Measurements from ENCODE around the gene PITPNM3.

Gene PITPNM3

GRCh38 chr17:6472517-6472916 lies 83.8 kb downstream of the PITPNM3 start:
- Histone ChIP-seq H3K4me1 (ENCODE audit: control insufficient read depth in 1 of 2, insufficient read depth in 1 of 2, low read depth in 1 of 2, low read length in 1 of 2) (no peaks in the 10 kb centered on the region), H3K9me3 (no peaks in the 10 kb centered on the region), H3K27ac (no peak overlapping the region), H3K36me3 (no peaks in the 10 kb centered on the region), H3K4me3 (ENCODE audit: low read depth in 1 of 2, low read length in 1 of 2) (no peak overlapping the region), H3K27me3 (no peaks in the 10 kb centered on the region)
- TF ChIP-seq, protein P1, sequence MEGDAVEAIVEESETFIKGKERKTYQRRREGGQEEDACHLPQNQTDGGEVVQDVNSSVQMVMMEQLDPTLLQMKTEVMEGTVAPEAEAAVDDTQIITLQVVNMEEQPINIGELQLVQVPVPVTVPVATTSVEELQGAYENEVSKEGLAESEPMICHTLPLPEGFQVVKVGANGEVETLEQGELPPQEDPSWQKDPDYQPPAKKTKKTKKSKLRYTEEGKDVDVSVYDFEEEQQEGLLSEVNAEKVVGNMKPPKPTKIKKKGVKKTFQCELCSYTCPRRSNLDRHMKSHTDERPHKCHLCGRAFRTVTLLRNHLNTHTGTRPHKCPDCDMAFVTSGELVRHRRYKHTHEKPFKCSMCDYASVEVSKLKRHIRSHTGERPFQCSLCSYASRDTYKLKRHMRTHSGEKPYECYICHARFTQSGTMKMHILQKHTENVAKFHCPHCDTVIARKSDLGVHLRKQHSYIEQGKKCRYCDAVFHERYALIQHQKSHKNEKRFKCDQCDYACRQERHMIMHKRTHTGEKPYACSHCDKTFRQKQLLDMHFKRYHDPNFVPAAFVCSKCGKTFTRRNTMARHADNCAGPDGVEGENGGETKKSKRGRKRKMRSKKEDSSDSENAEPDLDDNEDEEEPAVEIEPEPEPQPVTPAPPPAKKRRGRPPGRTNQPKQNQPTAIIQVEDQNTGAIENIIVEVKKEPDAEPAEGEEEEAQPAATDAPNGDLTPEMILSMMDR (IDR thresholded peaks at IDR 0.05): no peak

GRCh38 chr17:6471531-6472465 lies 84.6 kb downstream of the PITPNM3 start:
- H3K27me3 ChIP-seq: no peaks in the 10 kb centered on the region
- no peak overlapping the region for H3K4me3 ChIP-seq (ENCODE audit: low read depth in 1 of 2, low read length in 1 of 2)
- TF ChIP-seq, protein P1 (IDR thresholded peaks at IDR 0.05): no peak
- H3K36me3 ChIP-seq: no peaks in the 10 kb centered on the region
- no peak overlapping the region for H3K27ac ChIP-seq
- no peaks in the 10 kb centered on the region for H3K9me3 ChIP-seq
- no peaks in the 10 kb centered on the region for H3K4me1 ChIP-seq (ENCODE audit: control insufficient read depth in 1 of 2, insufficient read depth in 1 of 2, low read depth in 1 of 2, low read length in 1 of 2)

DNA sequence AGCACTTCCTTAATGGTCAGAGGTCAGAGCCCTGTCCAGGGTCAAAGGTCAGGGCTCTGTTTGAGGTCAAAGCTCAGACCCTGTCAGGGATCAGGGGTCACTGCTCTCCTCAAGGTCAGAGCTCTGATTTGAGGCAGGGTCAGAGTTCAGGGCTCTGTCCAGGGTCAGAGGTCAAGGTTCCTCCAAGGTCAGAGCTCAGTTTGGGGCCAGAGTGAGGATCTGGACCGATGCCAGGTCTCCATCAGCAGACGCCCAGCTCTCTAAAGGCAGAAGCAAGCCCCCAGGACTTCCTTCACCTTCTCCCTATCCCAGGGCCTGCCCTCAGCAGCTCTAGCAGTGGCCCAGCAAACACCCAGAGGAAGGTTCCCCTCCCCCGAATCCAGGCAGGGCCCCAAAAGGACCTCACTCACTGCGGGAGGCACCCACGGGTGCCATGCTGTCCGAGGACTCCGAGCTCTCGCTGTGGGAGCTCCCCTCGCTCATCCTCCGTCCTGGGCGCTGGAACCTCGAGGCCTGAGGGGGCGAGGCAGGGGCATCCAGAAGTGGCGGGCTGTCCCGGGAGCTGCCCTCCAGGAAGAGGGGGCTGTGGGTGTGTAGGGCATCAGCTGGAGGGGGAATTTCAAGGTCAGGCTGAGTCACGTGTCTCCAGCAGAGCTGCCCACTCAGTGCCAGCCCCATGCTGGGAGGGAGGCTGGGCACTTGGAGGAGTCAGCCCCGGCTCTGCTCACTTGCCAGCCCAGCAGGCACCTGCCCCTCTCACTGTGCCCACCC lies 85.4 kb downstream of the PITPNM3 start:
- TF ChIP-seq, protein P1 (IDR thresholded peaks at IDR 0.05): no peak
- Histone ChIP-seq H3K27me3 (no peaks in the 10 kb centered on the region), H3K4me3 (ENCODE audit: low read depth in 1 of 2, low read length in 1 of 2) (no peak overlapping the region), H3K9me3 (no peaks in the 10 kb centered on the region), H3K4me1 (ENCODE audit: control insufficient read depth in 1 of 2, insufficient read depth in 1 of 2, low read depth in 1 of 2, low read length in 1 of 2) (no peaks in the 10 kb centered on the region), H3K27ac (no peak overlapping the region), H3K36me3 (no peaks in the 10 kb centered on the region)

DNA sequence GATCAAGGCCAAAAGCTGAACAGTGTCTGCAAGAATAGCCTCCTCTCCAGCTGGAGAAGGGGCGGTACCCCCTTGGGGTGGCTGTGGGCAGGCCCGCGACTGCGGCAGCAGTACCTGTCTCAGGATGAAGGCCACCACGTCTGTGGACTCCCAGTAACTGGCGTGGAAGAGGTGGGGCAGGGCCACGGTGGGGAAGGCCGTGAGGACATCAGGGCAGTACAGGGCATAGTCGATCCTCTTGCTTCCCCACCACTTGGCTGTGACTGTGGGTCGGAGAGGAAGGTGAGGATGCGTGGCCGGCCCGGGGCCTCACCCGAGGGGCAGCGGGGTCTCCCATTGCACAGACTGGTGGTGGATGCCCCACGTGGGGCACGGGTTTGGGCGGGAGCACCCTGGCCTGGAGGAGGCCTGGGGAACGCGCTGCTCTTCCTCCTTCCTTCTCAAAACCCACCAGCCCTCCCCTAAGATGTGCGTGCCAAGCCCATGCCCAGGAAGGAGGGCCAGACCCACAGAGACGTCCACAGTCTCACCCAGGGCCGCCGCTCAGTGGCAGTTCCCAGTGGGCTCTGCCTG lies 86.1 kb downstream of the PITPNM3 start:
- no peaks in the 10 kb centered on the region for H3K36me3 ChIP-seq

More for the DNA sequence above, 86.1 kb downstream of the PITPNM3 start:
- TF ChIP-seq, protein P1 (IDR thresholded peaks at IDR 0.05): no peak
- H3K27ac ChIP-seq: no peak overlapping the region
- no peaks in the 10 kb centered on the region for H3K27me3 ChIP-seq
- H3K4me1 ChIP-seq (ENCODE audit: control insufficient read depth in 1 of 2, insufficient read depth in 1 of 2, low read depth in 1 of 2, low read length in 1 of 2): no peaks in the 10 kb centered on the region
- no peaks in the 10 kb centered on the region for H3K9me3 ChIP-seq
- H3K4me3 ChIP-seq (ENCODE audit: low read depth in 1 of 2, low read length in 1 of 2): no peak overlapping the region
